NCI-H82 treated with DMSO at 0.1 percent for 48 hours (cell line): Measurements from ENCODE around the gene DLGAP4.
A peak's percentile ranks its signal among the peaks of the same experiment; 100 is the strongest.
"Not testable (repeated sequence)": the region's sequence is repeated elsewhere in the genome, so short reads cannot be mapped to it uniquely, and the experiment has no call there.

Source experiments
- DNase-seq: peaks from one replicate; lab custom pipeline; 2025; ENCODE audit not compliant: unreplicated experiment; lab: John Stamatoyannopoulos, UW

DLGAP4 gene

DNA sequence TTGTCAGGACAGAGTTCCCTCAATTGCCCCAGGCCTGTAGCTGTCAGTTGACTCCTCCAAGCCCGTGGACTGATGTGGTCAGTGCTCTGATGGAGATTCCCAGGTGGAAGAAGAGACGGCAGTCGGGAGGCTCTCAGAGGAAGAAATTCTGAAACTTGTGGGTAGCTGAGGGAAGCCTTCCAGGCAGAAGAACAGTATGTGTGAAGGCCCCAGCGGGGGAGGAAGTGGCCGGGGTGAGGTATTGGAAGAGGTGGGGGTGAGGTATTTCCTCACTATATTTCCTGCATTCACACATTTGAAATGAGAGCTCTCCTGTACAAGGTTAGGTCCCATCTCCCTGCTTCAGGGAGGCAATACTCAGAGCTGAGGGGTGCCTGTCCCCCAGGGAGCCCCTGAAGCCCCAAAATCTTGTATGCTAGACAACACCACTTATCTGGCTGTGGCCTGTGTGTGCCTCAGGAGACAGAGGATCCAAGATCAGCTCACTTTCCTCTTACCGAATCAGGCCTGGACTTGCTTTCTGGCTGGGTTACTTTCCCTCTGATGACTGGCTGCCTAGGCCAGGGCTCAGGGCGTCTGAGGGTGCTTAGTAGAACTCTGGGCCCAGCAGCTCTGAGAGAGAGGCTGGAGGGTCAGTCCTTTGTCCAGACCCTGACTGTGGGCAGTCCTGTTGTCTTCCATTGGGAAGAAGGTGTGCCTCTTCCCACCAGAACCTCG, 185.9 kb downstream of the DLGAP4 start:
- no peak for DNase-seq

DNA sequence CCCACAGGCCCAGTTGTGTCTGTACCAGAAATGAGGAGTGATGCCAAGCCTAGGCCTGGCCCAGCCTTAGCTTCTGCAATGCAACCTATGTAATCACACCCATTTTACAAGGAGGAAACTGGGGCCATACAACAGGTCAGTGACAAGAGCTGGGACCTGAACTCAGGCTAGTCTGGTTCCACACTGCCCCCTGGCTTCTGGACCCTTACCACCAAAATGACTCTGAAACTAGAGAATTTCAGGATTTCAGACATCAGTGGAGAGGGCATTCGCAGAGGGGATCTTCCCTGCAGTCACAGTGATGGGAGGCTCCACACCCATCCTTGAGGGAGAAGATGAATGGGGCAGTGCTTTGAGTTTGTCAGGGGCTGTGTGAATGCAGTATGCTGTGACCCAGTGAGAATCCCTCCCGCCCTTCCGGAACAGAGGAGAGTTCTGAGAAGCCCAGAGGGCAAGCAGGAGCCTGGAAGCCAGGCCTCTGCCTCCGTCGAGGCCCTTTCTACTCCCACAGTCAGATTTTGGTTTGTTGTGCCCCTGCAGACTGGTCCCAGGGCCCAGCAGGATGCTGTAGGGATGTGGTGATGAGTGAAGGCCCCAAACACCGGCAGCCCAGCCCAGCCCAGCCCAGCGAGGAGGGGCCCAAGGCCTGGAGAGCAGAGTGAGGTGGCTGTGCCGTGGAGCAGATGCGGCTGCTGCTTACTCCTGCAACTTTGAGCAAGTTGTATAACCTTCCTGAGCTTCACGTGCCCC, 187.1 kb downstream of the DLGAP4 start:
- DNase-seq: no peak

DNA sequence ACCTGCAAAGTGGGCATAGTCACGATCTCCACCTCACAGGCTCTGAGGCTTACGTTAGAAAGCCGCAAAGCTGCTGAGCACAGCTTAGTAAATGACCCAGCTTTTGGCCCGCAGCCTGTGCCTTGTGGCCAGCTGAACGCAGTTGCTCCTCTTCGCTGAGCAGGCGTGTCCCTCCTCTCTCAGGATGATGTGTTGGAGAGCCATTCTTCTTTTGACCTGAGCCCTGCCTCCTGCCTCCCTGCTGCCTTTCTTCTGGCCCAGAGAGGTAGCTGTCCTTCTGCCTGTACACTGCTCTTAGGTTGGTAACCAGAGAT, 187.6 kb downstream of the DLGAP4 start:
- no peak for DNase-seq

DNA sequence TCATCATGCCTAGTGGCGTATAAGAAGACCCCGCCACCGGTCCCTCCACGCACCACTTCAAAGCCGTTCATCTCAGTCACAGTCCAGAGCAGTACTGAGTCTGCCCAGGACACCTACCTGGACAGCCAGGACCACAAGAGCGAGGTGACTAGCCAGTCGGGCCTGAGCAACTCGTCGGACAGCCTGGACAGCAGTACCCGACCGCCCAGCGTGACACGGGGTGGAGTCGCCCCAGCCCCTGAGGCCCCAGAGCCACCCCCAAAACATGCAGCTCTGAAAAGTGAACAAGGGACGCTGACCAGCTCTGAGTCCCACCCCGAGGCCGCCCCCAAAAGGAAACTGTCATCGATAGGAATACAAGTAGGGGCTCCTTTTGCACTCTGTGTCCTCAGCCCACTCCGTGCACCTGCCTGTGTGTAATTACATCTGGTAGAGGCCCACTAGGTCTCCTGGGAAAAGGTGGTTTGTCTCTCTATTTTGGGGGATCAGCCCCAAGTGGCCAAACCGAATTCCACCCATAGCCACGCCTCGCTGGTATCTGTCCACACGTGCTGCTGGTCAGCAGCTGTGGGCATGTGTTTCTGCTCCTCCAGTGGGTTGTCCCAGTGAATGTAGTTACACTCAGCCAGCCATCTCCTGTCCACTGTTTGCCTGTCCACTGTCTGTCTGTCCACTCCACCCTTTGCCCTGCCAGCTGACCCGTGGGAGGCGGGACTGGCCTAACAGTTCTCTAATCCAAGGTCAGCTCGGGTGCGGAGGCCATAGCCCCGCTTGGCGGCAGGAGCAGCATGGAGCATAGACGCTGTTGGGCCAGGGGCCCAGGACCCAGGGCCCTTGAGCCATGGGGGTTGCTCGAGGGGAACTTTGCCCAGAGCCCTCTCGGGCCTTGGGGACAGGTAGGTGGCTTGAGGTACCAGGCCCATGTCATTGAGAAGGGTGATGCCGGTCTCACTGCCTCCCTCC, 190.8 kb downstream of the DLGAP4 start:
- DNase-seq: no peak

DNA sequence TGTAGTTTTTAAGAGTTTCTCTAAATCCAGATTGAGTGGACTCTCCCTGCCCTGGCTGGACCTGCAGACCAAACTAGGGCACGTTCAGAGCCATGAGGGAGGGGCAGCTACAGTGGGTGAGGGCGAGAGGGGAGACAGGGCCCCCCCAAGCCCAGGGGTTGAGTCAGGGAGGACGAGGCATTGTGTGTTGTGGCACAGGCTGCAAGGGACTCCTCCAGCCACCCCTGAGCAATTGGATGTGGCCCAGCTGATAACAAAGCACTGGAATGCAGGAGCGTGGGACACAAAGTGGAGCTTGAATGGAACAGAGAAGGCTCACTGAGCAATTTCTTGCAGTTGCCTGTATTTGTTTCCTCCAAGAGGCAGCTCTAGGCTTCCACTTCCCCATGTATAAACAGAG, 191.7 kb downstream of the DLGAP4 start:
- DNase-seq: no peak

DNA sequence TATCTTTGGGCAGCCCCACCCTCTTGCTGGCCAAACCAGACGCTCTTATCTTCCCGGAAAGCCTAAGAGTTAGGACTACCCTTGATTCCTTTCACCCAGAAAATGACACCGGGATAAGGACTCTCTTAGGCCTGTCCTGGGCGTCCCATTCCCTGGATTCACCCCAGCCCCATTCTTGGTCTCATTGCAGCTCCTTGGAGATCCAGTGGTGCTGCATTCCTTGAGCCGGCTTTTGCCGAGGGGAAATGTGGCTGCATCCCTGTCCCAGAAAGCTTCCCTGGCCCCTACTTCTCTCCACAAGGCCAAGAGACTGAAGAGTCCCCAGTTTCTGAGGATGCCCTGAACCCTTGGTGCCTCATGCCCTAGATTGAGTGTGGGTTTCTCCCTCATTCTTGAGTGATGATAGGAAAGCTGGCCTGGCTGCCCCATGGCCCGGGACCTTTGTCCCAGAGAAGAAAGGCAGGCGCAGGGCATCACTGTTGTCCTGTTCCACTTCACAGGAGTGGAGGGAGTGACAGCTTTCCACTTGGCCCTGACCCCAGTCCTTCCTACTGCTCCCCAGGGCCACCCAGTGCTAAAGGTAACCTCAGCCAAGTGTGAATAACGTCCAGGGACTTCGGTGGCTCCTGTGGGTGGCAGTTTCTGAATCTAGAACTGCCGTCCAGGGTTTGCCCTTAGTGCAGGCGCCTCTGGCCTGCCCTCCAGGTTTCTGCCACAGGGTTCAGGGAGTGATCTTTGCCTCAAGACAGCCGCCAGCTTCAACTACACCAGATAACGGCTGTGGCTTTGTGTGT, 192.4 kb downstream of the DLGAP4 start:
- DNase-seq: no peak

DNA sequence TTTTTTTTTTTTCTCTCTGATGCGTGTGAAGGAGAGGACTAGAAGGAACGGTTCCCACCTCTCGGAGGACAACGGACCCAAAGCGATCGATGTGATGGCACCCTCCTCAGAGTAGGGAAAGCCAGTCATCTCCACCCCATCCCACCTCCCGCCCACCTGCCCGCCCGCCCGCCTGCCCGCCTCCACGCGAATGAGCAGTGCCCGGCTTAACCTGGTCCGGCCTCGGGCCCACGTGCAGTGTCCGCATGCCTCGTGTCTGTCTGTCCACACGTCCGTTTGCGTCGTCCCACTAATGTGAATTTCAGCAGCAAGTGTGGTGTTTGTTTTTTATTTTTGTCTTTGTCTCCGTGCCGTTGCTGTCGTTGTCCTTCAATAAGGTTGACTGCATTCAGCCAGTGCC, 193.1 kb downstream of the DLGAP4 start:
- DNase-seq: no peak

DNA sequence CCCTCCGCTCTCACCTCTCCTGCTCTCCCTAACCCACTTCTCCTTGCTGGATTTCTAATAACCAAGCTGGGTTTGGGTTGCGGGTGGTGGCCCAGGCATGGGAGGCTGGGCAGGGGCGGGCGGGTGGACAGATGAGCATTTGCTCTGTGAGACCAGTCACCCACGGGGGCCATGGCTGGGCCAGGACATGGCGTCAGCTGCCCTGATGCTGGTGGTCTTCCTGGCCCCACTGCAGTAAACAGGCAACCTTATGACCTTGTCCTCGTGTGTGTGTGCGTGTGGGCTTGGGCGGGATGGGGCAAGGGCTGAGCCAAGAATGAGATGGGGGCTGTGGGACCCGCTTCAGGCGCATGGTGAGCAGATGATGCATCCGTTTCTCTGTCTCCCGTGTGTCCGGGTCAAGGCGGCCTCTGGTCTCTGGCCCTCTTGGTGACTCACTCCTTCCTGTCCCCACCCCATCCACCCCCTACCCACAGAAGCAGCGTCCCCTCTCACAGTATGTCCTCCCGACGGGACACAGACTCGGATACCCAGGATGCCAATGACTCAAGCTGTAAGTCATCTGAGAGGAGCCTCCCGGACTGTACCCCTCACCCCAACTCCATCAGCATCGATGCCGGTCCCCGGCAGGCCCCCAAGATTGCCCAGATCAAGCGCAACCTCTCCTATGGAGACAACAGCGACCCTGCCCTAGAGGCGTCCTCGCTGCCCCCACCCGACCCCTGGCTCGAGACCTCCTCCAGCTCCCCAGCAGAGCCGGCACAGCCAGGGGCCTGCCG, 193.8 kb downstream of the DLGAP4 start:
- DNase-seq: no peak

DNA sequence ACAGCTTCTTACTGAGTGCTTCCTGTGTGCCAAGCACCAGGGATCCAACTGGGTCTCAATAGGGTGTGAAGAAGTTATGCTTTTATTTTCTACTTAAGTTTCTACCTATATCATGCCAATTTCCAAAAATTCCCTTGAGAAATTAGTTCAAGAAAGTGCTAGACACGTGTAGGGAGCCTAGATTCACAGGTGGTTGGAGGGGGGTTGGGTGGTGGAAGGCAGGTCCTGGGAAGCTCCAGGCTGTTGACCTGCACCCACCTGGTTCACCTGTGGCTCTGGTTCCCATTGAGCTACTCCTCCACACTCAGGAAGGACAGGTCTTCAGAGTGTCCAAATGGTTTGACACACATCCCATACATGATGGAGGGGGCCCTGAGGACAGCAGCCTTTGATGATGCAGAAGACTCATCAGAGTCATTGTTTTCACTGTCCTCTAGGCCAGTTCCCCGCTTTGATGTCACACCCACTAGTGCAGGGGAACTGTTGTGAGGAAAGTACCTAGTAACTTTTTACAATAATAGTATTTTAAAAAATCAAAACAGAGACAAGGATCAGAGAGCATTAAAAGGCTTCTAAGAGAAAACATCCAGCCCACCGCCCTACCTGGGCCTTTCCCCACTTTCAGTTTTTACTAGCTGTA, 195.3 kb downstream of the DLGAP4 start:
- no peak for DNase-seq

DNA sequence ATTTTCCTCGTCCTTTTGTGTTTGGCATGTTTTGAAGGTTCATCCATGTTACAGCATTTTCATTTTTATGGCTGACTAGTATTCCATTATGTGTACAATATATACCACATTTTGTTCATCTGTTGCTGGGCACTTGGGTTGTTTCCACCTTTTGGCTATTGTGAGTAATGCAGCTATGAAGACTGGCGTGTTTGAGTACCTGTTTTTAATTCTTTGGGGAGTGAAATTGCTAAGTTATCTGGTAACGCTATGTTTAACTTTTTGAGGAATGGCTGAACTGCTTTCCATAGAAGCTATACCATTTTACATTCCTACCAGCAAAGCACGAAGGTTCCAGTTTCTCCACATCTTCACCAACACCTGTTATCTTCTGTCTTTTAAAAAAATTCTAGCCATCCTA, 198.2 kb downstream of the DLGAP4 start:
- DNase-seq: no peak

DNA sequence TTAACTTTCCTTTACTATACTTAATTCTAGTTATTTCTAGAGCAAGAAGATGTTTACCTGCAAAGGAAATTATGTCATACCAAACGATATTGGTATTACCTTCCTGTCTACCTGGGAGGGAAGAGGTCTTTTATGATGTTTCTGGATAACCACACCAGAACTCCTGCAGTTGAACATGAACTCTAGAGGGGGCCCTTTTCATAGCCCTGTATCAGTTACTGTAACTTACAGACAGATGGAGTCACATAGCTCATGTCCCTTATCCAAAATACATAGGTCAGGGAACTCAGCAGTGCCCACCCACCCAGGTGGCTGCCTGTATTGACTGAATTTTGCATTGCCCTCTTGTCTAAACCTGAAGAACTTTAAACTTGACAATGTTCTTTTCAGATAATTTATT, 200.1 kb downstream of the DLGAP4 start:
- peak; percentile 31 for DNase-seq

DNA sequence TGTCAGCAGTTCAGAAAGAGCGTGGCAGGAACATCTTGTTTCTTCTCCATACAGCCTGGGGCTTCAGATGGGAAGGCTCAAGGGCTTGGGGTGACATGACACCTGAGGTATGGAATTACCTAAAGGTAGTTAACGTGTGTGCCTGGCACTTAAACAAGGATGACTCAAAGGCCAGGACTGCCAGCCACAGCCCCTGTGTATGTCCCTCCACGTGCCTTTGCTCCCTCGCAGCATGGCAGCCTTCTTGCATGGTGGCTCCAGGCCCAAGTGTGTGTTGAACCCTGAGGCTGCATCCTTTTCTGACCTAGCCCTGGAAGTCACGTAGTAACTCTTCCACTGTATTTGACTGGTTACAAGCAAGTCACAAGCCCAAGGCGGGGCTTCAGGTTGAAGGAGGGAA, 201.6 kb downstream of the DLGAP4 start:
- no peak for DNase-seq

DNA sequence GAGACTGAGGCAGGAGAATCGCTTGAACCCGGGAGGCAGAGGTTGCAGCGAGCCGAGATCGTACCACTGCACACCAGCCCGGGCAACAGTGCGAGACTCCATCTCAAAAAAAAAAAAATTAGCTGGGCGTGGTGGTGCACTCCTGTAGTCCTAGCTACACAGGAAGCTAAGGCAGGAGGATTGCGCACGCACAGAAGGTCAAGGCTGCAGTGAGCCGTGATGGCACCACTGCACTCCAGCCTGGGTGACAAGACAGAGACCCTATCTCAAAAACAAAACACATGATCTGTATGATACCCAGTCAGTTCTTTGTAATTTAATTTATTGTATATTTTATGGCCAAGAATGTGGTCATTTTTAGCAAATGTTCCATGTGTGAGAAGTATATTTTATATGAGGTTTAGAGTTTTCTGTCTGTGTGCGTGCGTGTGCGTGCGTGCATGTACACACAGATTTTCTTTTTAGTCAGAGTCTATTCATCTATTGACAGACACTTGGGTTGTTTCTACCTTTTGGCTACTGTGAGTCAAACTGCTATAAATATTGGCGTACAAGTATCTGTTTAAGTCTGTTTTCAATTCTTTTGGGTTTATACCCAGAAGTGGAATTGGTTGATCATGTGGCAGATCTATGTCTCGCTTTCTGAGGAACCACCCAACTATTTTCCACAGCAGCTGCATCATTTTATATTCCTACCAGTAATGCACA, 213.0 kb downstream of the DLGAP4 start:
- DNase-seq: no peak

DNA sequence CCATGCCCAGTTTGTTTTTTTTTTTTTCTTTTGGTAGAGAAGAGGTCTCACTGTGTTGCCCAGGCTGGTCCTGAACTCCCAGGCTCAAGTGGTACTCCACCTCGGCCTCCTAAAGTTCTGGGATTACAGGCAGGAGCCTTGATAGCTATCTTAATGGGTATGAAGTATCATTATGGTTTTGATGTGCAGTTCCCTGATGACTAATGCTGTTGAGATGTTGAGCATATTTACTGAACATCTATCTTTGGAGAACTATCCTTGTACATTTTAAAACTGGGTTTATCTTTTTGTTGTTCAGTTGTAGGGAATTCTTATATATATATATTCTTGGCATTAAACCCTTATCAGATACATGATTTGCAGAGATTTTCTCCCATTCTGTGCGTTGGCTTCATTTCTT, 213.8 kb downstream of the DLGAP4 start:
- no peak for DNase-seq

DNA sequence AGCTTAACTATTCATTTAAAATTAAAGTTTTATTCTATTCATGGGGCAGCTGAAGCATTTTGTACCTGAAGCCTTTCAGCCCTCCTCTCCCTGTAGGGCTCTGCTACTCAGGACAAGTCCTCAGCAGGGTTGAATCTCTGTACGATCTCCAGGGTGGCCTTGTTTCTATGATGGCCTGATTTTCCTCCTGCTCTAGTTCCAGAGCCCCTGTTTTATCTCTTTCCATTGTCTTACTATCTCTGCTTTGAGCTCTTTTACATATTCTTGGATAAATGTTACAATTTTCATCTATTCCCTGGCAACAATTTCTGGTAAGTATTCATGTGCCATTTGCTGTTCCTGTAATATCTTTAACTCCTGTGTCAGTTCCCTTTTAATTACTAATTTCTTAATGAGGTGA, 215.4 kb downstream of the DLGAP4 start:
- no peak for DNase-seq

DNA sequence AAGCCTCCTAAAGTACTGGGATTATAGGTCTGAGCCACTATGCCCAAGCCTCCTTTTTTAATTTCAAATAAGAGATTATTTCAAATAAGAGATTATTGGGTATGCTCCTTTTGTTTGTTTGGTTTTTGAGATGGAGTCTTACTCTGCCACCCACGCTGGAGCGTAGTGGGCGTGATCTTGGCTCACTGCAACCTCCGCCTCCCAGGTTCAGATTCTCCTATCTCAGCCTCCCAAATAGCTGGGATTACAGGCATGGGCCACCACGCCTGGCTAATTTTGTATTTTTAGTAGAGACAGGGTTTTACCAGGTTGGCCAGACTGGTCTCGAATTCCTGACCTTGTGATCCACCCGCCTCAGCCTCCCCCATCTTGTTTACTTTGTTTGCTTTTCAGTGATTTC, 216.3 kb downstream of the DLGAP4 start:
- DNase-seq: not testable (repeated sequence)

DNA sequence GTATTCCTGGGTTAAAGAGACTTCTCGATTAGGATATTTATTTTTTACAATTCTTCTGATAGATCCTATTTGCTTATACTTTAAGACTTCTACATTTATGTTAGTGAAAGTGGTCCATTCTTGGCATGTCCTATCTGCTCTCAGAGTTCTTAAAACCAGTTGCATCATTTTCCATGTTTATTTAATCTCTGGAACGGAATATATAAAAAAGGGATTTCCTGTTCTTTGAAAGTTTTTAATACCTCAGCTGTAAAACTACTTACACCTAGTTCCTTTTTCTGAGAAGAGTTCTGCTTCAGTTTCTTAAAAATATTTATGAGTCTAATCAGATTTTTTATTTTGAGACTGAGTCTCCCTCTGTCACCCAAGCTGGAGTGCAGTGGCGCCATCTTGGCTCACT, 217.2 kb downstream of the DLGAP4 start:
- DNase-seq: no peak

DNA sequence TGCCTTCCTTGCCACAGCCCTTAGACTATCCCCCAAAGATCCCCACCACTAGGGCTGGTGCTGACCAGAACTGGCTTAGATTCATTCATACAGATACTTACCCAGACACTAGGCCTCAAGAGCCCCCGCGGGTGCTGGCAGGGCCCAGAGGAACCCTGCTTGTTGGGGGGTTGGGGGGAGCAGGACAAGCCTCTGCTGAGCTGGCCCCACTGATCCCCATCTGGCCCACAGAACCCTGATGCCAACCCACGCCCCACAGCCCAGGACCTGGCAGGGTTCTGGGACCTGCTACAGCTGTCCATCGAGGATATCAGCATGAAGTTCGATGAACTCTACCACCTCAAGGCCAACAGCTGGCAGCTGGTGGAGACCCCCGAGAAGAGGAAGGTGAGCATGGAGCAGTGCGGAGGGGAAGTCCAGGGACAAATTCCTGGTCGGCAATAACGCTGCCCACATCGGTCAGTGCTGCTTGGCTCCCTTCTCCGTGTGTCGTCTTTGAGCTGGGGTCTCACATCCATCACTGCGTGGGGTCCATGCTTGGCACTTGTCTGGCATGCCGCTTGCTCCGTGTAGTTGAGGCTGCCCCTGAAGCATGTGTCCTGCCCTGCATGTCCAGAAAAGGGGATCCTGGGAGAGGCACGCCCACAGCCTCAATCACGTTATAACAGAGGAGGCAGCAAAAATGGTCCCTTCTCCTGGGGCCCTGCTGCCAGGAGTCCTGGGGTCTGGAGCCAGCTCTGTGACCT, 219.7 kb downstream of the DLGAP4 start:
- no peak for DNase-seq
